Suprapubic skin (tissue), 4 donors: ENCODE data around the gene CENPE. TPM values are rescaled to one million over a fixed set of nuclear protein-coding genes. Genes with fewer than 3 reads are reported as not detected.

Experiments used
- DNase-seq, 2 donors: peaks; one replicate each; pipeline ENCODE4 v3.0.0-alpha.2; 2019; ENCODE audit warnings: low spot score in 2 of 2
- H3K27ac ChIP-seq: fragments of 200-600 bp; sonication (generic); one replicate; pipeline ENCODE4 v1.5.1; 2019
- H3K27me3 ChIP-seq: fragments of 200-600 bp; sonication (generic); one replicate; pipeline ENCODE4 v1.5.1; 2019
- H3K36me3 ChIP-seq: fragments of 200-600 bp; sonication (generic); one replicate; pipeline ENCODE4 v1.5.1; 2019
- H3K4me1 ChIP-seq: fragments of 200-600 bp; sonication (generic); one replicate; pipeline ENCODE4 v1.5.1; 2019
- H3K4me3 ChIP-seq: fragments of 200-600 bp; sonication (generic); one replicate; pipeline ENCODE4 v1.5.1; 2019; ENCODE audit warnings: mild to moderate bottlenecking
- H3K9me3 ChIP-seq: fragments of 200-600 bp; sonication (generic); one replicate; pipeline ENCODE4 v1.5.1; 2019
- CTCF ChIP-seq, 2 donors: fragments of 200-600 bp in 1 of 2; fragments of 450-650 bp in 1 of 2; sonication (generic) in 1 of 2; IDR thresholded peaks; one replicate each; pipeline ENCODE4 v1.5.1; 2016 to 2019; ENCODE audit warnings: antibody characterized with exemption in 2 of 2, mild to moderate bottlenecking in 1 of 2, moderate library complexity in 1 of 2
- EP300 ChIP-seq: sonication (generic); formaldehyde crosslinking; IDR thresholded peaks from one replicate; pipeline ENCODE4 v1.6.1; 2017; ENCODE audit warnings: antibody characterized with exemption
- POLR2A ChIP-seq, 2 donors: fragments of 450-650 bp; IDR thresholded peaks; one replicate each; pipeline ENCODE4 v1.6.1; 2017; ENCODE audit warnings: antibody characterized with exemption in 2 of 2, mild to moderate bottlenecking in 2 of 2, moderate library complexity in 2 of 2
- POLR2AphosphoS5 ChIP-seq, 3 donors: sonication (generic); formaldehyde crosslinking; IDR thresholded peaks; one replicate each; pipeline ENCODE4 v1.6.1; 2017; ENCODE audit warnings: antibody characterized with exemption in 3 of 3
- WGBS: methylation state at CpG from one replicate; pipeline ENCODE4 v1.1.5; 2018; 5-methylcytosine and 5-hydroxymethylcytosine counted together
- total RNA-seq, 4 donors: library from RNA; depleted of rRNA; stranded (reverse); fragments of >200 nt; gene quantifications; one replicate each; pipeline ENCODE4 v1.1.0, GENCODE V29; 2016

The CENPE gene
- total RNA-seq, 4 donors from 2014 or later: 2.0 to 5.3 (median 3.3) TPM

GRCh38 chr4:103108542-103108941 lies 89.6 kb downstream of the CENPE start:
- DNase-seq: no peak
- no peaks in the 10 kb centered on the region for H3K27me3 ChIP-seq

GRCh38 chr4:103105558-103106356 lies 92.4 kb downstream of the CENPE start:
- H3K27ac ChIP-seq: no peak overlapping the region
- 94% methylated on average over 2 of the region's 2 CpGs for WGBS
- no peak overlapping the region for H3K4me3 ChIP-seq
- H3K4me1 ChIP-seq: no peaks in the 10 kb centered on the region
- H3K9me3 ChIP-seq: no peaks in the 10 kb centered on the region
- no peak for DNase-seq
- no peaks in the 10 kb centered on the region for H3K27me3 ChIP-seq
- no peaks in the 10 kb centered on the region for H3K36me3 ChIP-seq
- TF ChIP-seq POLR2A (IDR thresholded peaks at IDR 0.05): no peak
- TF ChIP-seq CTCF (IDR thresholded peaks at IDR 0.05): no peak
- no peak for TF ChIP-seq EP300
- no peak for TF ChIP-seq POLR2AphosphoS5 (IDR thresholded peaks at IDR 0.05)

More at GRCh38 chr4:103108542-103108941, 89.6 kb downstream of the CENPE start:
- TF ChIP-seq EP300: no peak
- TF ChIP-seq CTCF (IDR thresholded peaks at IDR 0.05): no peak
- no peaks in the 10 kb centered on the region for H3K4me1 ChIP-seq
- H3K9me3 ChIP-seq: no peaks in the 10 kb centered on the region
- H3K27ac ChIP-seq: no peak overlapping the region
- no peak overlapping the region for H3K4me3 ChIP-seq
- H3K36me3 ChIP-seq: no peaks in the 10 kb centered on the region
- 94% methylated on average over 4 of the region's 4 CpGs for WGBS

- 95% methylated on average over 3 of the region's 3 CpGs for WGBS
Measured at GRCh38 chr4:103104886-103105285, 93.3 kb downstream of the CENPE start.

GRCh38 chr4:103100691-103101090 lies 97.5 kb downstream of the CENPE start:
- TF ChIP-seq POLR2AphosphoS5 (IDR thresholded peaks at IDR 0.05) (no peak), POLR2A (IDR thresholded peaks at IDR 0.05) (no peak), EP300 (no peak), CTCF (IDR thresholded peaks at IDR 0.05) (no peak)
- no peaks in the 10 kb centered on the region for H3K27me3 ChIP-seq
- no peak for DNase-seq
- H3K4me3 ChIP-seq: no peak overlapping the region
- no peaks in the 10 kb centered on the region for H3K9me3 ChIP-seq
- H3K27ac ChIP-seq: no peak overlapping the region
- WGBS: 53% methylated on average over 5 of the region's 5 CpGs
- no peaks in the 10 kb centered on the region for H3K36me3 ChIP-seq
- H3K4me1 ChIP-seq: peaks cover 19% of the 10 kb centered on the region

More at GRCh38 chr4:103104886-103105285, 93.3 kb downstream of the CENPE start:
- Histone ChIP-seq H3K27ac (no peak overlapping the region), H3K4me3 (no peak overlapping the region), H3K9me3 (no peaks in the 10 kb centered on the region), H3K4me1 (no peaks in the 10 kb centered on the region), H3K36me3 (no peaks in the 10 kb centered on the region), H3K27me3 (no peaks in the 10 kb centered on the region)
- no peak for DNase-seq
- no peak for TF ChIP-seq POLR2AphosphoS5 (IDR thresholded peaks at IDR 0.05)

- peak within 1 kb of the TSS; percentile 54 for H3K4me3 ChIP-seq
- no peaks in the 10 kb centered on the region for H3K9me3 ChIP-seq
- H3K27ac ChIP-seq: peak within 1 kb of the TSS; percentile 74
- no peak for DNase-seq
- peaks cover 19% of the 10 kb centered on the region for H3K4me1 ChIP-seq
- H3K27me3 ChIP-seq: no peaks in the 10 kb centered on the region
- 8% methylated on average over 11 of the region's 11 CpGs for WGBS
- H3K36me3 ChIP-seq: no peaks in the 10 kb centered on the region
- TF ChIP-seq EP300 (no peak), CTCF (IDR thresholded peaks at IDR 0.05) (peak; percentile 64 to 73), POLR2AphosphoS5 (IDR thresholded peaks at IDR 0.05) (peak in 1 of 3 donors; percentile 13)
Measured at GRCh38 chr4:103099691-103100392, 98.3 kb downstream of the CENPE start, which contains the start of gene BDH2. BDH2 (minus strand) TSS chr4:103099834; CDS start chr4:103096254, 3,580 bp downstream.
